Measurements from ENCODE around the gene MAMDC2.

MAMDC2 gene

DNA sequence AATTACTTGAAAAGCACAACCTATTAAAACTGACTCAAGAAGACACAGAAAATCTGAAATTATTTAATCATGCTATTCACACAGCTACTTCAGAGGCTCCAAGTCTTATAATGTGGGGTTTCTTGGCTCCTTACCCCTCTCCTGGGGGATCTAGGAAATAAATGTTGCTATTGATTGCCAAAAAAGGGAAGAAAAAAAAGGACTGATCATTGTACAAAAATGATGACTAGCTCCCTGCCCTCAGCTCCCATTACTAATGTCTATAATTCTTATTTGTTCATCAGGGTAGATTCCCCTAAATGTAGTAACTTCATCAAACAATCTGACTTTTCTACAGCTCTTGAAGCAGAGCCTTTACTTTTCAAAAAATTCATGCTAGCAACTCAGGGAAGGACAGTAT, 211.8 kb downstream of the MAMDC2 start:
- no peak overlapping the region for H4K91ac ChIP-seq (ENCODE audit: low read depth, low read length, poor library complexity)
- H3K79me1 ChIP-seq (ENCODE audit: low read depth, low read length): peaks cover 2% of the 10 kb centered on the region
- H3K27ac ChIP-seq (replicated peaks; ENCODE audit: low read length): no peak overlapping the region
- H3K4me2 ChIP-seq (ENCODE audit: insufficient read depth, low read length, poor library complexity, severe bottlenecking): no peak overlapping the region
- H2AFZ ChIP-seq (ENCODE audit: low read length): peak overlapping the region; percentile 80
- peaks cover 0 to 4% of the 10 kb centered on the region in 2 donors for H3K36me3 ChIP-seq (replicated peaks in 1 of 2; ENCODE audit: control insufficient read depth in 2 of 2, insufficient read depth in 2 of 2, low read length in 2 of 2)
- H2BK15ac ChIP-seq (ENCODE audit: low read length): no peak overlapping the region
- H3K9ac ChIP-seq (ENCODE audit: low read depth, low read length, poor library complexity): no peak overlapping the region
- H3K23ac ChIP-seq (ENCODE audit: low read depth, low read length, poor library complexity): no peak overlapping the region
- no peak overlapping the region for H2BK5ac ChIP-seq (ENCODE audit: low read length)
- H3K4me3 ChIP-seq (ENCODE audit: low read length in 2 of 2): no peak overlapping the region
- H2BK120ac ChIP-seq (ENCODE audit: low read depth, low read length): no peak overlapping the region
- no peaks in the 10 kb centered on the region for H3K9me3 ChIP-seq (replicated peaks in 1 of 2; ENCODE audit: control insufficient read depth in 2 of 2, insufficient read depth in 1 of 2, low read depth in 1 of 2, low read length in 2 of 2)
- no peak overlapping the region for H2BK12ac ChIP-seq (ENCODE audit: low read length)
- H2AK5ac ChIP-seq (ENCODE audit: low read depth, low read length): no peak overlapping the region
- H3K4ac ChIP-seq (ENCODE audit: low read length): no peak overlapping the region
- H3K4me1 ChIP-seq (ENCODE audit: control insufficient read depth in 2 of 2, insufficient read depth in 1 of 2, low read depth in 1 of 2, low read length in 2 of 2): peaks cover 14 to 32% of the 10 kb centered on the region in 2 donors
- no peak for DNase-seq (ENCODE audit: low spot score)
- H3K27me3 ChIP-seq (ENCODE audit: control insufficient read depth in 3 of 3, insufficient read depth in 3 of 3, low read depth in 1 of 3, low read length in 3 of 3): no peaks in the 10 kb centered on the region
- no peak overlapping the region for H4K8ac ChIP-seq (ENCODE audit: low read depth, low read length)
- no peak overlapping the region for H3K14ac ChIP-seq (ENCODE audit: low read length)
- no peak overlapping the region for H3K18ac ChIP-seq (ENCODE audit: low read length)

DNA sequence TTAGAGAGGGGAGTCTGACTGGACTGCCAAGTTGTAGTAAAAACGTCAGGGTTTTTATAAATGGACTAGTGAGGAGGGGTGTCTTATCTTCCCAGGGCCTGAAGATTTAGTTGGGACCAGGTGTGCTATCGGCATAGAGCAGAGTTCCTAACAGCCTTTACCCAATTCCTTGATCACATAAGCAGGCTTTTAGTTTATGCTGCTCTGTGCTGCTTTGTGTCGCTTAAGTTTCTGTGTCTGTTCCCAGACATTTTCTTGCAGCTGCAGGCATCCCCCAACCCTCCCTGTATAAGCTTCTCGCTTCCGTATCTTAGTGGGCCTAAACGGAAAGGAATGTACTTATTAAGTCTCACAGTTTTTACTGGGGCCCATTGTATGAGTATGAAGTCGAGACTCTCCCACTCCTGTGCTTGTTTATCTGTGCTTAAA, 212.5 kb downstream of the MAMDC2 start:
- Histone ChIP-seq H3K9me3 (replicated peaks in 1 of 2; ENCODE audit: control insufficient read depth in 2 of 2, insufficient read depth in 1 of 2, low read depth in 1 of 2, low read length in 2 of 2) (no peaks in the 10 kb centered on the region), H3K4ac (ENCODE audit: low read length) (no peak overlapping the region), H3K27me3 (ENCODE audit: control insufficient read depth in 3 of 3, insufficient read depth in 3 of 3, low read depth in 1 of 3, low read length in 3 of 3) (no peaks in the 10 kb centered on the region), H4K8ac (ENCODE audit: low read depth, low read length) (no peak overlapping the region), H3K18ac (ENCODE audit: low read length) (no peak overlapping the region), H3K27ac (replicated peaks; ENCODE audit: low read length) (no peak overlapping the region), H3K4me1 (ENCODE audit: control insufficient read depth in 2 of 2, insufficient read depth in 1 of 2, low read depth in 1 of 2, low read length in 2 of 2) (peaks cover 15 to 32% of the 10 kb centered on the region in 2 donors), H4K91ac (ENCODE audit: low read depth, low read length, poor library complexity) (no peak overlapping the region), H3K4me3 (ENCODE audit: low read length in 2 of 2) (peak overlapping the region in 1 of 2 donors; percentile 5), H3K14ac (ENCODE audit: low read length) (no peak overlapping the region), H2BK12ac (ENCODE audit: low read length) (no peak overlapping the region), H3K23ac (ENCODE audit: low read depth, low read length, poor library complexity) (no peak overlapping the region), H3K4me2 (ENCODE audit: insufficient read depth, low read length, poor library complexity, severe bottlenecking) (no peak overlapping the region), H2BK5ac (ENCODE audit: low read length) (no peak overlapping the region), H2BK120ac (ENCODE audit: low read depth, low read length) (no peak overlapping the region), H3K36me3 (replicated peaks in 1 of 2; ENCODE audit: control insufficient read depth in 2 of 2, insufficient read depth in 2 of 2, low read length in 2 of 2) (peaks cover under 1 to 11% of the 10 kb centered on the region in 2 donors), H3K79me1 (ENCODE audit: low read depth, low read length) (peaks cover 2% of the 10 kb centered on the region), H2AFZ (ENCODE audit: low read length) (peak overlapping the region; percentile 80), H2BK15ac (ENCODE audit: low read length) (no peak overlapping the region), H2AK5ac (ENCODE audit: low read depth, low read length) (no peak overlapping the region), H3K9ac (ENCODE audit: low read depth, low read length, poor library complexity) (no peak overlapping the region)
- no peak for DNase-seq (ENCODE audit: low spot score)
- no CpG with 5 or more reads among the region's 7 CpGs for WGBS, 2 donors (ENCODE audit: extremely low coverage in 2 of 2, insufficient read length in 2 of 2, insufficient replicate concordance in 1 of 2)

DNA sequence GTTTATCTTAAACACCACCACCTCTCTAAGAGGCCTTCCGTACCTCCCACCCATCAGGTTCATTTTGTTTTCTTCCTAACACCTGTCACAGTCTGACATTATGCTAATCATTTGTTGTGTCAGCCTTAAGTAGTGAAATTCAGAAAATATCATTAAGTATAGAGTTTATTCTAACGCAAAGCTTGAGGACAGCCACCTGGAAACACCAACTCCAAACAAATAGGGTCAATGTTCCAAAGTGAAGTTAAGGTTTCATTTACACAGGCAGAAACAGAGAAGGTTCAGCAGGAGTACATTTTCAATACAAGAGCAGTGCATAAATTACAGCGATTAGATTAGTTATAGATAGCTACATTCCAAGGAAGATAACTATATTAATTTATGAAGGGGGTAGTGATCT, 213.9 kb downstream of the MAMDC2 start:
- no CpG with 5 or more reads among the region's 3 CpGs for WGBS, 2 donors (ENCODE audit: extremely low coverage in 2 of 2, insufficient read length in 2 of 2, insufficient replicate concordance in 1 of 2)
- peaks cover 2 to 24% of the 10 kb centered on the region in 2 donors for H3K36me3 ChIP-seq (replicated peaks in 1 of 2; ENCODE audit: control insufficient read depth in 2 of 2, insufficient read depth in 2 of 2, low read length in 2 of 2)
- H2BK12ac ChIP-seq (ENCODE audit: low read length): no peak overlapping the region

DNA sequence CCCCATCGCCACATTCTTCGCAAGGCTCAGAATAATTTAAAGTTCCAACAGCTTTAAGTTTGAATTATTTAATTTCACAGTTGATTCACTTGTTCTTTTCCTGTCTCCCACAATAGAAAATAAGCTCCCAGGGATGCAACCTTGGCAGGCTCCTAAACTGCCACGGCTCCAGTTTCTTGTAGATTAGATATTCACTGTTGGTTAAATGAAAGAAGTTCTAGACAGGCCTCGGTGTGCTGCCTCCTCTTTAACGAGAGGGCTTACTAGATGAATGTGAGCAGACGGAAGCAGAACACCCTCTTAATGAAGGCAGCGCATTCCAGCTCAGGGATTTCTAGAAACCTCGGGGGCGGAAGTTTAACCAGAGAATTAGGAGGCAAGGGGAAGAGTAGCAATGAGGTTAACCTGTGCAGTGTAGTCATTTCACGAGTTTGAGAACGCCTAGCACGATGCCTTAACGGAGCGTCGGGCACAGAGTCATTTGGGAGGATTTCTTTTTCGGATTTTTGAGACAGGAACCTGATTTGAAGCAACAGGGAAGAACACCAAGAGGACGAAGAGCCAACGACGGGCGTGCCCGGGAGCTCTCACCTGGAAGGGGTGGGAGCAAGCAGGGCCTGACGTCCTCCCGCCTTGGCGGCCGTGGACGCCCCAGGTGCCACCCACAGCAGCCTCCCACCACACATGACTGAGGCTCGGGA, 214.5 kb downstream of the MAMDC2 start:
- Histone ChIP-seq H3K4me1 (ENCODE audit: control insufficient read depth in 2 of 2, insufficient read depth in 1 of 2, low read depth in 1 of 2, low read length in 2 of 2) (peaks cover 16 to 32% of the 10 kb centered on the region in 2 donors), H2BK15ac (ENCODE audit: low read length) (no peak overlapping the region)

More for the DNA sequence above, 213.9 kb downstream of the MAMDC2 start:
- Histone ChIP-seq H3K4me1 (ENCODE audit: control insufficient read depth in 2 of 2, insufficient read depth in 1 of 2, low read depth in 1 of 2, low read length in 2 of 2) (peaks cover 16 to 32% of the 10 kb centered on the region in 2 donors), H2AK5ac (ENCODE audit: low read depth, low read length) (no peak overlapping the region), H2BK120ac (ENCODE audit: low read depth, low read length) (no peak overlapping the region), H3K4me2 (ENCODE audit: insufficient read depth, low read length, poor library complexity, severe bottlenecking) (no peak overlapping the region), H3K18ac (ENCODE audit: low read length) (no peak overlapping the region), H2BK15ac (ENCODE audit: low read length) (no peak overlapping the region), H3K14ac (ENCODE audit: low read length) (no peak overlapping the region), H3K27ac (replicated peaks; ENCODE audit: low read length) (peak overlapping the region; percentile 63), H3K9me3 (replicated peaks in 1 of 2; ENCODE audit: control insufficient read depth in 2 of 2, insufficient read depth in 1 of 2, low read depth in 1 of 2, low read length in 2 of 2) (no peaks in the 10 kb centered on the region), H3K4ac (ENCODE audit: low read length) (no peak overlapping the region), H3K4me3 (ENCODE audit: low read length in 2 of 2) (peak overlapping the region in 1 of 2 donors; percentile 88), H2BK5ac (ENCODE audit: low read length) (no peak overlapping the region), H3K79me1 (ENCODE audit: low read depth, low read length) (peaks cover 2% of the 10 kb centered on the region), H4K91ac (ENCODE audit: low read depth, low read length, poor library complexity) (no peak overlapping the region), H4K8ac (ENCODE audit: low read depth, low read length) (no peak overlapping the region), H3K9ac (ENCODE audit: low read depth, low read length, poor library complexity) (no peak overlapping the region), H3K23ac (ENCODE audit: low read depth, low read length, poor library complexity) (no peak overlapping the region), H3K27me3 (ENCODE audit: control insufficient read depth in 3 of 3, insufficient read depth in 3 of 3, low read depth in 1 of 3, low read length in 3 of 3) (no peaks in the 10 kb centered on the region), H2AFZ (ENCODE audit: low read length) (peak overlapping the region; percentile 97)
- DNase-seq (ENCODE audit: low spot score): no peak

More for the DNA sequence above, 214.5 kb downstream of the MAMDC2 start:
- Histone ChIP-seq H3K14ac (ENCODE audit: low read length) (no peak overlapping the region), H3K4ac (ENCODE audit: low read length) (no peak overlapping the region), H3K9ac (ENCODE audit: low read depth, low read length, poor library complexity) (no peak overlapping the region), H3K79me1 (ENCODE audit: low read depth, low read length) (peaks cover 2% of the 10 kb centered on the region), H2AFZ (ENCODE audit: low read length) (peak overlapping the region; percentile 97), H3K27me3 (ENCODE audit: control insufficient read depth in 3 of 3, insufficient read depth in 3 of 3, low read depth in 1 of 3, low read length in 3 of 3) (no peaks in the 10 kb centered on the region), H3K23ac (ENCODE audit: low read depth, low read length, poor library complexity) (peak overlapping the region; percentile 90), H3K4me2 (ENCODE audit: insufficient read depth, low read length, poor library complexity, severe bottlenecking) (peak overlapping the region; percentile 45), H3K27ac (replicated peaks; ENCODE audit: low read length) (peak overlapping the region; percentile 63), H2BK5ac (ENCODE audit: low read length) (no peak overlapping the region), H3K4me3 (ENCODE audit: low read length in 2 of 2) (peak overlapping the region in 1 of 2 donors; percentile 88), H3K36me3 (replicated peaks in 1 of 2; ENCODE audit: control insufficient read depth in 2 of 2, insufficient read depth in 2 of 2, low read length in 2 of 2) (peaks cover 2 to 31% of the 10 kb centered on the region in 2 donors), H2BK12ac (ENCODE audit: low read length) (no peak overlapping the region), H4K91ac (ENCODE audit: low read depth, low read length, poor library complexity) (no peak overlapping the region), H2AK5ac (ENCODE audit: low read depth, low read length) (no peak overlapping the region), H3K9me3 (replicated peaks in 1 of 2; ENCODE audit: control insufficient read depth in 2 of 2, insufficient read depth in 1 of 2, low read depth in 1 of 2, low read length in 2 of 2) (no peaks in the 10 kb centered on the region), H3K18ac (ENCODE audit: low read length) (peak overlapping the region; percentile 92), H2BK120ac (ENCODE audit: low read depth, low read length) (no peak overlapping the region), H4K8ac (ENCODE audit: low read depth, low read length) (no peak overlapping the region)
- DNase-seq (ENCODE audit: low spot score): peak; percentile 36
- WGBS, 2 donors (ENCODE audit: extremely low coverage in 2 of 2, insufficient read length in 2 of 2, insufficient replicate concordance in 1 of 2): no CpG with 5 or more reads among the region's 27 CpGs
